Melanocyte of skin (primary cell): ENCODE data around the gene NR4A2. TPM values are rescaled to one million over a fixed set of nuclear protein-coding genes. Genes with fewer than 3 reads are reported as not detected.

Experiments used
- total RNA-seq, 2 donors: library from RNA; depleted of rRNA; stranded (reverse); fragments of >200 nt; gene quantifications; 2 replicates each; pipeline ENCODE4 v1.2.3, GENCODE V29; 2012

The NR4A2 gene
- 1 to 10 TPM; 2.7 to 2.8 TPM for total RNA-seq

GRCh38 chr2:156332534-156333273 lies at the start of gene NR4A2:
TSS of gene NR4A2 (minus strand) at chr2:156332721. CDS start at chr2:156330186, 2,535 bp downstream.

Other genes with a start within 250 kb of the NR4A2 start
- gene GPD2, start 103.7 kb upstream of the NR4A2 start, total RNA-seq: 100 to 1,000 TPM; 131 to 165 TPM